ENCODE data around the gene NFIA. TPM values are rescaled to one million over a fixed set of nuclear protein-coding genes. Genes with fewer than 3 reads are reported as not detected.
A peak's percentile ranks its signal among the peaks of the same experiment; 100 is the strongest.

NFIA gene
- total and polyA plus RNA-seq, 2 of the 13 experiments (the other 11 are each of a cell fraction or from before 2014, with no cell fraction given), result 14.7 to 28.5 TPM

DNA sequence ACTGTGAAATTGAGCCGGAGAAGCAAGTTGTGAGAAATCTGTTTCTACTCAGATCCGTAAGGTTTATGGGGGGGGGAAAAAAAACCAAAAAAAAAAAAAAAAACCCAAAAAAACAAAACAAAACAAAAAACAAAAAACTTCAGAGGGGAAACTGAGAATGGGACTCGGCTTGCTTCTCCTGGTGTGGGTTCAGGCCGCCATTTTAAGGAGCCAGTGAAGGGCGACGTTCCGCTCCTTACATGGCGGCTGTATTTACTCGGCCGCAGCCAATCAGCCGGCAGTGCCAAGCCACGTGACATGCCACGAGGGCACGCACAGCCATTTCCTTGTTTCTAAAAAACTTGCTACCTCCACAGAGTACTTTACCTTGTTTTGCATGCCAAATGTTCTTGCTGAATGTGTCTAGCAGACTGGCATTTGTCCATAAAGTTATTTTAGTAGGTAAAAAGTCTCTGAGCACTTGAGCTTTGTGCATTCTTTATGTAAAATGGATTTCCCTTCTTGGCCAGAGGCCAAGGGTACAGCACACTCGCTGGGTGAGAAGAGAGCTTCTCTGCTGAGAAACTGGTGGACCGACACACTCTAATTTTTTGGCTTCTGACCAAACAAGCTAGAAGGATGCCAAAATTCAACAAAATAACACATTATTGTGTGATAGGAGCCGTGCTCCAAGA is 101.8 kb downstream of the NFIA start (continued):
- TF ChIP-seq, protein P1, sequence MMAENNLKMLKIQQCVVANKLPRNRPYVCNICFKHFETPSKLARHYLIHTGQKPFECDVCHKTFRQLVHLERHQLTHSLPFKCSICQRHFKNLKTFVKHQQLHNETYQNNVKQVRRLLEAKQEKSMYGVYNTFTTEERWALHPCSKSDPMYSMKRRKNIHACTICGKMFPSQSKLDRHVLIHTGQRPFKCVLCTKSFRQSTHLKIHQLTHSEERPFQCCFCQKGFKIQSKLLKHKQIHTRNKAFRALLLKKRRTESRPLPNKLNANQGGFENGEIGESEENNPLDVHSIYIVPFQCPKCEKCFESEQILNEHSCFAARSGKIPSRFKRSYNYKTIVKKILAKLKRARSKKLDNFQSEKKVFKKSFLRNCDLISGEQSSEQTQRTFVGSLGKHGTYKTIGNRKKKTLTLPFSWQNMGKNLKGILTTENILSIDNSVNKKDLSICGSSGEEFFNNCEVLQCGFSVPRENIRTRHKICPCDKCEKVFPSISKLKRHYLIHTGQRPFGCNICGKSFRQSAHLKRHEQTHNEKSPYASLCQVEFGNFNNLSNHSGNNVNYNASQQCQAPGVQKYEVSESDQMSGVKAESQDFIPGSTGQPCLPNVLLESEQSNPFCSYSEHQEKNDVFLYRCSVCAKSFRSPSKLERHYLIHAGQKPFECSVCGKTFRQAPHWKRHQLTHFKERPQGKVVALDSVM (CRISPR knock-in tag; IDR thresholded peaks at IDR 0.05), result no peak
- TF ChIP-seq ZFP90 (CRISPR knock-in tag; IDR thresholded peaks at IDR 0.05; ENCODE audit: borderline replicate concordance), result 0 out of 2 replicates have a peak, but pooled peaks have one; percentile 19
- no peak for TF ChIP-seq CC2D1A (CRISPR knock-in tag; IDR thresholded peaks at IDR 0.05)
- TF ChIP-seq ZSCAN22 (CRISPR knock-in tag; IDR thresholded peaks at IDR 0.05), result peak; percentile 12; the same call in 1 of the 2 replicates
- TF ChIP-seq NFYB (CRISPR knock-in tag; IDR thresholded peaks at IDR 0.05), result peak; percentile 97
- 0 out of 2 replicates have a peak, but pooled peaks have one; percentile 36 for TF ChIP-seq ZNF775 (CRISPR knock-in tag; IDR thresholded peaks at IDR 0.05; ENCODE audit: borderline replicate concordance)
- TF ChIP-seq ZNF709 (CRISPR knock-in tag; IDR thresholded peaks at IDR 0.05), result peak; percentile 51; the same call in 1 of the 2 replicates
- no peak for TF ChIP-seq ZNF660 (CRISPR knock-in tag; IDR thresholded peaks at IDR 0.05; ENCODE audit: borderline replicate concordance, low read depth)
- TF ChIP-seq, protein P2, sequence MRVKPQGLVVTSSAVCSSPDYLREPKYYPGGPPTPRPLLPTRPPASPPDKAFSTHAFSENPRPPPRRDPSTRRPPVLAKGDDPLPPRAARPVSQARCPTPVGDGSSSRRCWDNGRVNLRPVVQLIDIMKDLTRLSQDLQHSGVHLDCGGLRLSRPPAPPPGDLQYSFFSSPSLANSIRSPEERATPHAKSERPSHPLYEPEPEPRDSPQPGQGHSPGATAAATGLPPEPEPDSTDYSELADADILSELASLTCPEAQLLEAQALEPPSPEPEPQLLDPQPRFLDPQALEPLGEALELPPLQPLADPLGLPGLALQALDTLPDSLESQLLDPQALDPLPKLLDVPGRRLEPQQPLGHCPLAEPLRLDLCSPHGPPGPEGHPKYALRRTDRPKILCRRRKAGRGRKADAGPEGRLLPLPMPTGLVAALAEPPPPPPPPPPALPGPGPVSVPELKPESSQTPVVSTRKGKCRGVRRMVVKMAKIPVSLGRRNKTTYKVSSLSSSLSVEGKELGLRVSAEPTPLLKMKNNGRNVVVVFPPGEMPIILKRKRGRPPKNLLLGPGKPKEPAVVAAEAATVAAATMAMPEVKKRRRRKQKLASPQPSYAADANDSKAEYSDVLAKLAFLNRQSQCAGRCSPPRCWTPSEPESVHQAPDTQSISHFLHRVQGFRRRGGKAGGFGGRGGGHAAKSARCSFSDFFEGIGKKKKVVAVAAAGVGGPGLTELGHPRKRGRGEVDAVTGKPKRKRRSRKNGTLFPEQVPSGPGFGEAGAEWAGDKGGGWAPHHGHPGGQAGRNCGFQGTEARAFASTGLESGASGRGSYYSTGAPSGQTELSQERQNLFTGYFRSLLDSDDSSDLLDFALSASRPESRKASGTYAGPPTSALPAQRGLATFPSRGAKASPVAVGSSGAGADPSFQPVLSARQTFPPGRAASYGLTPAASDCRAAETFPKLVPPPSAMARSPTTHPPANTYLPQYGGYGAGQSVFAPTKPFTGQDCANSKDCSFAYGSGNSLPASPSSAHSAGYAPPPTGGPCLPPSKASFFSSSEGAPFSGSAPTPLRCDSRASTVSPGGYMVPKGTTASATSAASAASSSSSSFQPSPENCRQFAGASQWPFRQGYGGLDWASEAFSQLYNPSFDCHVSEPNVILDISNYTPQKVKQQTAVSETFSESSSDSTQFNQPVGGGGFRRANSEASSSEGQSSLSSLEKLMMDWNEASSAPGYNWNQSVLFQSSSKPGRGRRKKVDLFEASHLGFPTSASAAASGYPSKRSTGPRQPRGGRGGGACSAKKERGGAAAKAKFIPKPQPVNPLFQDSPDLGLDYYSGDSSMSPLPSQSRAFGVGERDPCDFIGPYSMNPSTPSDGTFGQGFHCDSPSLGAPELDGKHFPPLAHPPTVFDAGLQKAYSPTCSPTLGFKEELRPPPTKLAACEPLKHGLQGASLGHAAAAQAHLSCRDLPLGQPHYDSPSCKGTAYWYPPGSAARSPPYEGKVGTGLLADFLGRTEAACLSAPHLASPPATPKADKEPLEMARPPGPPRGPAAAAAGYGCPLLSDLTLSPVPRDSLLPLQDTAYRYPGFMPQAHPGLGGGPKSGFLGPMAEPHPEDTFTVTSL (CRISPR knock-in tag; IDR thresholded peaks at IDR 0.05; ENCODE audit: borderline replicate concordance), result 0 out of 2 replicates have a peak, but pooled peaks have one; percentile 30
- TF ChIP-seq KAT7 (CRISPR knock-in tag; IDR thresholded peaks at IDR 0.05; ENCODE audit: borderline replicate concordance), result 0 out of 2 replicates have a peak, but pooled peaks have one; percentile 5
- TF ChIP-seq, protein P3, sequence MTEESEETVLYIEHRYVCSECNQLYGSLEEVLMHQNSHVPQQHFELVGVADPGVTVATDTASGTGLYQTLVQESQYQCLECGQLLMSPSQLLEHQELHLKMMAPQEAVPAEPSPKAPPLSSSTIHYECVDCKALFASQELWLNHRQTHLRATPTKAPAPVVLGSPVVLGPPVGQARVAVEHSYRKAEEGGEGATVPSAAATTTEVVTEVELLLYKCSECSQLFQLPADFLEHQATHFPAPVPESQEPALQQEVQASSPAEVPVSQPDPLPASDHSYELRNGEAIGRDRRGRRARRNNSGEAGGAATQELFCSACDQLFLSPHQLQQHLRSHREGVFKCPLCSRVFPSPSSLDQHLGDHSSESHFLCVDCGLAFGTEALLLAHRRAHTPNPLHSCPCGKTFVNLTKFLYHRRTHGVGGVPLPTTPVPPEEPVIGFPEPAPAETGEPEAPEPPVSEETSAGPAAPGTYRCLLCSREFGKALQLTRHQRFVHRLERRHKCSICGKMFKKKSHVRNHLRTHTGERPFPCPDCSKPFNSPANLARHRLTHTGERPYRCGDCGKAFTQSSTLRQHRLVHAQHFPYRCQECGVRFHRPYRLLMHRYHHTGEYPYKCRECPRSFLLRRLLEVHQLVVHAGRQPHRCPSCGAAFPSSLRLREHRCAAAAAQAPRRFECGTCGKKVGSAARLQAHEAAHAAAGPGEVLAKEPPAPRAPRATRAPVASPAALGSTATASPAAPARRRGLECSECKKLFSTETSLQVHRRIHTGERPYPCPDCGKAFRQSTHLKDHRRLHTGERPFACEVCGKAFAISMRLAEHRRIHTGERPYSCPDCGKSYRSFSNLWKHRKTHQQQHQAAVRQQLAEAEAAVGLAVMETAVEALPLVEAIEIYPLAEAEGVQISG (CRISPR knock-in tag; IDR thresholded peaks at IDR 0.05), result peak; percentile 45; the same call in 1 of the 2 replicates
- peak; percentile 51 for TF ChIP-seq BRD4 (CRISPR knock-in tag; IDR thresholded peaks at IDR 0.05)
- TF ChIP-seq YEATS4 (CRISPR knock-in tag; IDR thresholded peaks at IDR 0.05; ENCODE audit: borderline replicate concordance), result peak; percentile 52
- TF ChIP-seq EP300 (IDR thresholded peaks at IDR 0.05; ENCODE audit: low read depth in 2 of 2, low read length in 2 of 2), result no peak
- TF ChIP-seq EP300 (CRISPR knock-in tag; IDR thresholded peaks at IDR 0.05; ENCODE audit: borderline replicate concordance), result no peak
- no peak for TF ChIP-seq KLF11 (CRISPR knock-in tag; IDR thresholded peaks at IDR 0.05)
- TF ChIP-seq KMT2A (CRISPR knock-in tag; IDR thresholded peaks at IDR 0.05), result no peak
- TF ChIP-seq ZNF274 (CRISPR knock-in tag; IDR thresholded peaks at IDR 0.05), result peak; percentile 38; the same call in 1 of the 2 replicates
- TF ChIP-seq ZNF577 (CRISPR knock-in tag; IDR thresholded peaks at IDR 0.05; ENCODE audit: borderline replicate concordance, low read depth), result no peak
